Stimulated activated CD8-positive, alpha-beta memory T cell treated with anti-CD3 and anti-CD28 coated beads, Interleukin-12 subunit alpha, Interleukin-12 subunit beta, amount 100 ng/mL, for 24 hours (primary cell): ENCODE results near the gene KLHL6.
A peak's percentile ranks its signal among the peaks of the same experiment; 100 is the strongest.
"Not testable (repeated sequence)": the region's sequence is repeated elsewhere in the genome, so short reads cannot be mapped to it uniquely, and the experiment has no call there.

Source experiments
- DNase-seq: peaks from one replicate; pipeline ENCODE4 v3.0.0-alpha.2; 2020; ENCODE audit errors: extremely low read depth

KLHL6 gene

DNA sequence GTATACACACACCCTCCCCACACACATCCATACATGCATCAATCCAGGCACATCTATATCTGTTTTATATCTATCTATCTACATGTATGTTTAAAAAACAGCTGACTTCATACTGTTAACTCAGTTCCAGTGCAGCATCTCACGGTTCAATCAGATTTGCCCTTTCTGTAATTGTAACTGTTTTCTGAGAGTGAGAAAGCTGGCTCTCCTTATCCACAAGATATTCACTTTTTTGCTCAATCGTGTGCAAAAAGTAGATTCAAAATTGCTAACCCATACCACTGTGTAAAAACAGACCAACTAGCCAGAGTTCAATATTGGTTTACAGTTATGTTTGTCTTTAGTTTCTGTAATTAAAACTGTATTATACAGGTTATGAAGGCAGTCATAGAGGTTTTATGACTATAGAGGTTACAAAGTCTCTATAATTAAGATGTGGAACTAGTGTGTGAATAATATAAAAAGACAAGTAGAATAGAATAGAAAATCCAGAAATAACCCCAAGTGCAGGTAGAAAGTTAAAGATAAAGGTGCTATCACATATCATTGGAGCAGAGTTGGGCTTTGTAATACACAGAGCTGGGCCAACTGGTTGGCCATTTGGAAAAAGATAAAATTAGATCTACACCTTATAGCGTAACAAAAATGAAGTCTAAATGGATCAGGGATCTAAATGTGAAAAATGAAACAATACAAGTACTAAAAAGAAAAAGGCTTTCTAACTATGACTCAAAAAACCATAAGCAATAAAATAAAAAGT, 107.0 kb downstream of the KLHL6 start:
- DNase-seq = no peak

DNA sequence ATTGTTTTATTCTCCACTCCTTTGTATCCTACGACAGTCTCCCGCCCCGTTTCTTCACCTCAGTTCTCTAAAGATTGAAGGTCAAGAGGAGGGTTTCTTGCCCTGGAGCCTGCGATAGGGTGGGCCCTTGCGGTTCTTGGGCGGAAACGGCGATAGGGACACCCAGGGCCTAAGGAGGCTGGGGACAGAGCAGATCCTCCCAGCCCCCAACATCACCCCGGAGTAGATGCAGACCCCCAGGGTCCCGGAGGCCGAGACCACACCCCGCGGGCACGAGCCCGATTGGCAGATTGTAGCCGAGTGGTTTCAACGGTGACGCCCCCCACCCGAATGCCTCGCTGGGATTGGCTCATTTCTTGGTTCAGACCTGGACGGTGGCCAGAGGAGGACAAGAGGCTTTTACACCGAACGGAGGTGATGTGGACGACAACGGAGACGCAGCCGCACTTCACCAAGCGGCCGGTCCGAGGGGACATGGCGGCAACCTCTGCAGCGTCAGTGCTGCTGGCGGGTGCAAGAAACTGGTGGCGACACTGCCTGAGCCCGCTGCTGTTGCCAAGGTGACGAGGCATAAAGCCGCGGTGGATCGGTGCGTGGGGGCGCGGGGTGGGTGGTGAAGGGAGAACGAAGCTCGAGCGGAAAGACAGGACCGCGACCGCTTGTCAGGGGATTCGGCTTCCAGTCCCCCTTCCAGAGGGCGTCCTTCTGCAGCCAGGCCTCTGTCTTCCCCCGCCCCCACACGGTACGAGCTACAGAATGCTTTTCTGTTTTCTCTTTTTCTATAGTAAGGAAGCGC, 108.1 kb downstream of the KLHL6 start:
- peak; percentile 52 for DNase-seq

DNA sequence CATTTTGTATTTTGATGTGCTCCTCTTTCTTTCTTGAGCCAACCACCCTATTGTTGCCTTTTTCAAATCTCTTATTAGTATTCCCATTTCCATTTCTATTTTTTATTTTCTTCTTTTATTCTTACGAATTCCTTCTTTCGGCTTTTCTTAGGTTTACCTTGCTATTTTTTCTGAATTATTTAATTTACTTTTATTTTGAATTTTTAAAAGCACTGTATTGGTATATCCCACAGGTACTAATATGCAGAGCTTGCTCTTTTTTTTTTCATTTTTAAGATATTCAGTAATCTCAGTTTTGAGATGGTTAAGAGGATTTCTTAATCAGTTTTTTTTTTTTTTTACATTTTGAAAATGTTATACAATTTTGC, 108.7 kb downstream of the KLHL6 start:
- DNase-seq = no peak

DNA sequence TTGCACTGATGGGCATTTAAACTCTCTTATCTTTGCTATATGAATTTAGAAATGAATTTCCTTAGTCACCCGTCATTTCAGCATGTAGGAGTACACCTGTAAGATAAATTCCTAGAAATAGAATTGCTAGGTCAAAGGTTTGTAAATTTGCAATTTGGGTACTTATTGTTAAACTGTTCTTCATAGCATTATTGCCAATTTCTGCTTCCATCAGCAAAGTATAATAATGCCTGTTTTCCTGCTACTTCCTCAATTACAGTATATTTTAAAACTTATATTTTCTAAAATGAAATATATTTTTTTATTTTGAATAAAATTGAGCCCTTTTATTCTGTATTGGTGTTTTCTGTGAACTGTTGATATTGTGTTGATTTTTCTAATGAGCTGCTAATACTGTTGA, 110.8 kb downstream of the KLHL6 start:
- DNase-seq = no peak

DNA sequence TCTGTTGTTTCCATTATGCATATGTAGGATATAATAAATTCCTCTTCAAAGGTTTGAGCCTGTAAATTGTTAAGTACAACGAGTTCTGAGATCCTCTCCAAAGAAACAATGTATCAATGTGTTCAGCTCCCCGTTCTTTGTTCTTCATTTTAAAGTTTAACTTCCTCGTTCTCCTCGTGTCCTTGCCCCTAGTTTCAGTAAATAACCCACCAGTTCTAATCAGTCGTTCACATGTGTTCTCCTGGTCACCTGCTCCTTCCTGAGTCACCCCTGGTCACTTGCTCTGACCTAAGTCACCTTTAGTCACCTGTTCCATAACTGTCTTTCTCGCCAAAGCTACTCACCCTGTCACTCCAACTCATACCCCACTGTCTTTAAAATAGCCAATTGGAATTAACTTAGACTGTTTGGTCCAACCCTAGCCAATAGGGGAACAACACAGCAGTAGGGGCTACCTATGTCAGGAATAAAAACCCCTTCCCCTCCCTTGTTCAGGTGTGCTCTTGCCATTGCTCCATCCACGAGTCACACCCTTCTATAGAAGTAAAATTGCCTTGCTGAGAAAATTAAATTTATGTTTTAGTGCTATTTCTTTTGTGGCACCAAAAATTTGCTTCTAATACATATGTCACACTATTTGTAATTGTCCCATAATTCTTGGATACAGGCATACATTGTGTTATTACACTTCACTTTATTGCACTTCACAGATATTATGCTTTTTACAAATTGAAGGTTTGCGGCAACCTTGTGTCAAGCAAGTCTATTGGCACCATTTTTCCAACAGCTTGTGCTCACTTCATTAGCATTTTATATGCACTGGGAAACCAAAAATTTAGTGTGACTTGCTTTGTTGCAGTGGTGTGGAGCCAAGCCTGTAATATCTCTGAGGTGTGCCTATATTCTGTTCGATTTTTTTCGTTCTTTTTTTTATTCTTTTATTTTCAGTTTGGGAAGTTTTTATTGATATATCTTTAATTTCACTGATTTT, 111.8 kb downstream of the KLHL6 start:
- no peak for DNase-seq

DNA sequence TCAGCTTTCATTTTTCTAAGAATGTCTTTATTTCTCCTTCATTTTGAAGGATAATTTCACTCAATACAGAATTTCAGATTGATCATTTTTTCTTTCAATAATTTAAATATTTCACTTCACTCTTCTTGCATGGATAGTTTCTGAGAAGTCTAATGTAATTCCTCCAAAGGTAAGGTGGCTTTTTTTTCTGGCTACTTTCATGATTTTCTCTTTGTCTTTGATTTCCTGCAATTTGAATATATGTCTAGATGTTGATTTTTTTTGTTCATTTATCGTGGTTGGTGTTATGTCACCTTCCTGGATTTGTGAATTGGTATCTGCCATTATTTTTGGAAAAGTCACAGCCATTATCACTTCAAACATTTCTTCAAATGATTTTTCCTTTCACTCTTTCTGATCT, 112.5 kb downstream of the KLHL6 start:
- DNase-seq = no peak

DNA sequence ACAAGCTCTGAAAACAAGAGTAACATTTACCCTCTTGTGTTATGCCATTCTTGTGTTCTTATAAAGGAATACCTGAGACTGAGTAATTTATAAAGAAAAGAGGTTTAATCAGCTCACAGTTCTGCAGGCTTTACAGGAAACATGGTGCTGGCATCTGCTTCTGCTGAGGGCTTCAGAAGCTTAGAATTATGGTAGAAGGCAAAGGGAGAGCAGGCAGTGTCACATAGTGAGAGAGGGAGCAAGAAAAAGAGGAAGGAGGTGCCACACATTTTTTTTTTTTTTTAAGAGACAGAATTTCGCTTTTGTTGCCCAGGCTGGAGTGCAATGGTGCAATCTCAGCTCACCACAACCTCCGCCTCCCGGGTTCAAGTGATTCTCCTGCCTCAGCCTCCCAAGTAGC, 115.0 kb downstream of the KLHL6 start:
- not testable (repeated sequence) for DNase-seq

DNA sequence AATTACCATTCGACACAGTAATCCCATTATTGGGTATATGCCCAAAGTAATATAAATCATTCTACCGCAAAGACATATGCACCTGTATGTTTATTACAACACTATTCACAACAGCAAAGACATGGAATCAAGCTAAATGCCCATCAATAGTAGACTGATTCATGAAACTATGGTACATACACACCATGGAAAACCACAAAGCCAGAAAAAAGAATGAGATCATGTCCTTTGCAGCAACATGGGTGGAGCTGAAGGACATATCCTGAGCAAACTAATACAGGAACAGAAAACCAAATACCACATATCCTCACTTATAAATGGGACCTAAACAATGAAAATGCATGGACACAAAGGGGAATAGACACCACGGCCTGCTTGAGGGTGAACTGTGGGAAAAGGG, 116.0 kb downstream of the KLHL6 start:
- DNase-seq = no peak

DNA sequence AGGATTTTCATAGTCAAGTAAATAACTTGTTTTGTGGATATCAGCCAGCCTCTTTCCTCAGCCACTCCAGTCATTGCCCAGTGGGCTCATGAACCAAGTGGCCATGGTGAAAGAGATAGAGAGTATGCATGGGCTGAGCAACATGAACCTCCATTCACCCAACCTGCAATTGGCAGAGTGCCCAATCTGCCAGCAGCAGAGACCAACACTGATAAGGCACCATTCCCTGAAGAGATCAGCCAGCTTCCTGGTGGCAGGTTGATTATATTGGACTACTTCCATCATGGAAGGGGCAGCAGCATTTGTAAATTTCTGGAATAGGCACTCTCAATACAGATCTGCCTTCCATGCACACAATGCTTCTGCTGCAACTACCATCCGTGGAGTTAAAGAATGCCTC, 116.8 kb downstream of the KLHL6 start:
- DNase-seq = no peak

DNA sequence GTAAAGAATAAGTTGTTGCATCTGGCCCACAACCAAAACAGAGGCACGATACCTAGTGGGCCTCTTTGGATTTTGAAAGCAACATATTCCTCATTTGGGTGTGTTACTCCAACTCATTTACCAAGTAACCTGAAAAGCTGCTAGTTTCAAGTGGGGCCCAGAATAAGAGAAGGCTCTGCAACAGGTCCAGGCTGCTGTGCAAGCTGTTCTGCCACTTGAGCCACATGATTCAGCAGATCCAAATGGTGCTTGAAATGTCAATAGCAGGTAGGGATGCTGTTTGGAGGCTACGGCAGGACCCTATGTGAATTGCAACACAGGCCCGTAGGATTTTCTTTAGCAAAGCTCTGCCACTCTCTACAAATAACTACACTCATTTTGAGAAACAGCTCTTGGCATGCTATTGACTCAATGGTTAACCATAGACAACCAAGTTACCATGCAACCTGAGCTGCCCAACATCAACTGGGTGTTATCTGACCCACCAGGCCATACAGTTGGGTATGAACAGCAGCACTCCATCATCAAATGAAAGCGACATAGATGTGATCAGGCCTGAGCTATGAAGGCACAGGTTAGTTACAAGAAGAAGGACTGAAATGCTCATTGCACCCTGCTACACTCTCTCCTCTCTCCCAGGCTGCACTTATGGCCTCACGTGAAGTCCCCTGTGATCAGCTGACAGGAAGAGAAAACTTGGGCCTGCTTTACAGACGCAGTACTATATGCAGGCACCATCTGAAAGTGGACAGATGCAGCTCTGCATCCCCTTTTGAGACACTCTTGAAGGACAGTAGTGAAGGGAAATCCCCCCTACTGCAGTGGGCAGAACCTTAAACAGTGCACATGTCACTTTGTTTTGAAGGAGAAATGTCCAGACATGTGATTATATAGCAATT, 117.6 kb downstream of the KLHL6 start:
- no peak for DNase-seq
